Measurements from ENCODE around the gene FKBP5.

- no peak for TF ChIP-seq AFF4 (CRISPR knock-in tag; IDR thresholded peaks at IDR 0.05)
- no peak for TF ChIP-seq TAF1 (IDR thresholded peaks at IDR 0.05; ENCODE audit: control insufficient read depth, extremely low read depth, insufficient read depth, low read length, severe bottlenecking)
- TF ChIP-seq SMARCA4 (IDR thresholded peaks at IDR 0.05), result no peak
- no peak for TF ChIP-seq ZEB2 (IDR thresholded peaks at IDR 0.05)
- TF ChIP-seq SP1 (CRISPR knock-in tag; IDR thresholded peaks at IDR 0.05), result no peak
- TF ChIP-seq EZH2 (IDR thresholded peaks at IDR 0.05; ENCODE audit: borderline replicate concordance, low read depth, low read length), result no peak
Observed at GRCh38 chr6:35553315-35553714, 135.4 kb downstream of the FKBP5 start.
